Erythroblast (primary cell): ENCODE measurements around the gene FCRLB.

ENCODE experiments used
- GATA1 ChIP-seq: IDR thresholded peaks from 2 replicates; pipeline ENCODE4 v1.6.1; 2011; ENCODE audit warnings: low read depth, mild to moderate bottlenecking, control low read depth, low read length, moderate library complexity
- POLR2A ChIP-seq: IDR thresholded peaks from 2 replicates; pipeline ENCODE4 v1.6.1; 2011; ENCODE audit warnings: mild to moderate bottlenecking, low read length

- TF ChIP-seq POLR2A (no peak), GATA1 (no peak)
Measured at GRCh38 chr1:161722406-161722805, 1.1 kb downstream of the FCRLB start.
